ENCODE data around the gene MPHOSPH10.
"Not testable (repeated sequence)": the region's sequence is repeated elsewhere in the genome, so short reads cannot be mapped to it uniquely, and the experiment has no call there.

The MPHOSPH10 gene

DNA sequence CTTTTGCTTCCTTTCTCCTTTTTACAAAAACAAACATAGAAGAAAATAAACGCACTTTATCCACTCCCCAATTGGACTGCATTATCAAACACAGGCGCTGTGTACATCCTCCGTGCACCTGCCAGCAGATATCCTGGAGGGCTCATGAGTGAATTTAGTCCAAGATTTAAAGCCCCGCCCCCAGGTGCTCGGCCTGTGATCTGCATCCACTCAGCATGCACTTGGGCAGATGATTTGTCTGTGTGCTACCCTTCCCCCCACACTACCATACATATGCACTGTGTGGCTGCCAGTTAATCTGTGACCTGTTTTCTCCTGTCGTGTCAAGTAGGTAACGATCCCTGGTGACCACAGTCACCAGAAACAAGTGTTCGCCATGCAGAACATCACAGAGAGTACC is 48.4 kb downstream of the MPHOSPH10 start:
- not testable (repeated sequence) for DNase-seq (ENCODE audit: low read depth)

GRCh38 chr2:71181316-71181715 is 50.9 kb downstream of the MPHOSPH10 start:
- peak; percentile 41 for DNase-seq (ENCODE audit: low read depth)

- not testable (repeated sequence) for DNase-seq (ENCODE audit: low read depth)
Measured at GRCh38 chr2:71183306-71184115, 53.1 kb downstream of the MPHOSPH10 start.

- no peak for DNase-seq (ENCODE audit: low read depth)
Measured at GRCh38 chr2:71186973-71187372, 56.5 kb downstream of the MPHOSPH10 start.

DNA sequence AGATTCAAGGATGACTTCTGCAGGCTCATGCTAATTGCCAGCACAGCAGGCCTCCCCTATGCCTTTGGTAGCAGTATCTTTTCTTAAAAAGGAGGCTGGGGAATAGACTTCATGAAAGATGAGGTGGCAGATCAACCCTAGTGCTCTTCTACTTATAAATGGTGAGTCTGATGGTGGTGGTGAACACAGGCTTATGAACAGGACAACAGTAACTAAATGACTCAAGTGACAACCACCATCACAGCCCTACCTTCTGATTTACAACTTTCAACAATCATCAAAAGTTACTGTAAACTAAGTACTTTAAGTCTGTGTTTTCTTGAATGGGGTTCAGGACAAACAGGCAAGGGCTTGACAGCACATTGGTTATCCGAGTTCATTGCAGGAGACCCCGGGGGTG is 57.2 kb downstream of the MPHOSPH10 start:
- DNase-seq (ENCODE audit: low read depth) = no peak

DNA sequence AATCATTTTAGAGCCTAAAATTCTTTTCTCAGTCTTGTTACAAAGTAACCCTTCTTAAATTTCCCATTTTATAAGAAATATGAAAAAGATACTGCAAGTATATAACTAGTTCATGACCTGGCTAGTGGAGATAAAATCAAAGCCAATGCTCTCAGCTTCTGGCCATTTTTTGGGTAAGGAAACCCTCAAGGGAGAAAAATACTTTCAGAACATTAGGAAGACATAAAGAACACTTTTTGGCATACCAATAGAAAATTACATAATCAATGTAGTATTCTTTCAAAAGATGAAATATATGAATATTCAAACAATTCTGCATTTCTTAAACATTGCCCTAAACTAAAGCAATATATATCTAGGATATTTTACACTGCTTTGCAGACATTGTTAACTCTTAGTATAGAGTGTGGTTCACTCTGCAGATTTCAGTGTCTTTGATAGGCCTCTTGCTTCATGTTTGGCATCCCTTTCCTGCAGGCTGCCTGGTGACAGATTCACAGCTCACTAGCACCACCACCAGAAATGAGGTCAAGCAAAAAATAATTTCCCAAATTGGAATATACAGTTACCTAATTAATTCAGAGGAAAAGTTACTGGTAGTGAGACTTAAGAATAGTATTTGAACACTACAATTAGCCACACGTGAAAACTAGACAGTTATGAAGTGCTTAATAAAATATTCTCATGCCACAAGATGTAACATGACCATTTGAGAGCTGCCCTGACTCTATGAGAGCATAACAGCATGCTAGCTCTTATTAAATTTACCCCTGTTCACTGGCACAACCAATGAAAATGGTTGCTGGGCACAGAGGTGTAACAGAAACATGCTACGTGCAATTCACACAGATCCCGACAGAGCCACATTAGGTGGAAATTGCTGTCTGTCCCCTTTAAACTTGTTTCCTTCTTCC is 60.5 kb downstream of the MPHOSPH10 start:
- peak; percentile 39 for DNase-seq (ENCODE audit: low read depth)

GRCh38 chr2:71191570-71191943 is 61.1 kb downstream of the MPHOSPH10 start:
- DNase-seq (ENCODE audit: low read depth) = no peak
